ENCODE results near the gene CAMP.
"Not testable (repeated sequence)": the region's sequence is repeated elsewhere in the genome, so short reads cannot be mapped to it uniquely, and the experiment has no call there.

Gene CAMP

DNA sequence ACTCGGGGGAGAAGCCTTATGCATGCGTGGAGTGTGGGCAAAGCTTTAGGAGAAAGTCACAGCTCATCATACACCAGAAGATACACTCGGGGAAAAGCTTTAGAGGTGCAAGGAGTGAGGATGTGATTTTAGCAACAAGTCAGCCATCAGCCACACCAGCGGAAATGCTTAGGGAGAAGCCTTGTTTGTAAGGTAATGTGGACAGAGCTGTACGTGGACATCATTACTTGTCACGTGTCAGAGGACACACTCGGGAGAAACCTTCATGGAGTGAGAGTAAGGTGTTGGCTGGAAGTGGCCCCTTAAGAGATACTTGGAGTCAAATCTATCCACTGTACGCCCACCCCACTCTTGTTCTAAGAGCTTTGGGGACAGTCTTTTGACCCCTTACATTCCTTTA, 46.3 kb downstream of the CAMP start:
- Mint-ChIP-seq H3K9me3 (no peaks in the 10 kb centered on the region), H3K4me1 (peaks cover 51% of the 10 kb centered on the region), H3K36me3 (peaks cover 5% of the 10 kb centered on the region), H3K4me3 (peak overlapping the region; percentile 85), H3K27me3 (no peaks in the 10 kb centered on the region), H3K27ac (peak overlapping the region; percentile 96)

DNA sequence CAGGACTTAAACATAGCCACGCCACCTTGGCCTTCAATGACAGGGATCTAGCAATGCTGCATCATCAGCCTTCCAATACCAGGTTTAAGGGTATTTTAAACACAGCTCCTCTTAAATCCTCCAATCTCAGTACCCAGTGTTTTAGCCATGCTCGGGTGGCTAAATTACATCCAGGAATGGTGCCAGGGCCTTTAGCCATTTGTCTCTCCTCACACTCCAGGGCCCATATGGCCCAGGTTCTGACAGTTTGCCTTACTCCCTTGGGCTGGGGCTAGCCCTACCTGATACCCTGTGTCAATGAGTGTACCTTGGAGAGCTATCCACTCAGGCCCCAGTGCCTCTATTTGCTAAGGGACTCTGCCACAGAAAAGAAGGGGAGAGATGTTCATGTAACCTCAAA, 47.0 kb downstream of the CAMP start:
- Mint-ChIP-seq H3K9me3 (no peaks in the 10 kb centered on the region), H3K27ac (peak overlapping the region; percentile 32), H3K4me1 (peaks cover 51% of the 10 kb centered on the region), H3K4me3 (peak overlapping the region; percentile 34), H3K36me3 (peaks cover 5% of the 10 kb centered on the region), H3K27me3 (no peaks in the 10 kb centered on the region)

DNA sequence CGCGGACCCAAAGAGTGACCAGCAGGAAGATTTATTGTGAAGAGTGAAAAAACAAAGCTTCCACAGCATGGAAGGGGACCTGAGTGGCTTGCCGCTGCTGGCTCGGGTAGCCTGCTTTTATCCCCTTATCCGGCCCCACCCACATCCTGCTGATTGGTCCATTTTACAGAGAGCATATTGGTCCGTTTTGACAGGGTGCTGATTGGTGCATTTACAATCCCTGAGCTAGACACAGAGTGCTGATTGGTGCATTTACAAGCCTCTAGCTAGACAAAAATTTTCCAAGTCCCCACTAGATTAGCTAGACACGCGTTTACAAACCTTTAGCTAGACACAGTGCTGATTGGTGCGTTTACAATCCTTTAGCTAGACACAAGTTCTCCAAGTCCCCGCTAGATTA, 47.9 kb downstream of the CAMP start:
- H3K4me1 Mint-ChIP-seq = peaks cover 51% of the 10 kb centered on the region
- not testable (repeated sequence) for H3K27me3 Mint-ChIP-seq, H3K27ac Mint-ChIP-seq, H3K36me3 Mint-ChIP-seq, H3K4me3 Mint-ChIP-seq, H3K9me3 Mint-ChIP-seq

DNA sequence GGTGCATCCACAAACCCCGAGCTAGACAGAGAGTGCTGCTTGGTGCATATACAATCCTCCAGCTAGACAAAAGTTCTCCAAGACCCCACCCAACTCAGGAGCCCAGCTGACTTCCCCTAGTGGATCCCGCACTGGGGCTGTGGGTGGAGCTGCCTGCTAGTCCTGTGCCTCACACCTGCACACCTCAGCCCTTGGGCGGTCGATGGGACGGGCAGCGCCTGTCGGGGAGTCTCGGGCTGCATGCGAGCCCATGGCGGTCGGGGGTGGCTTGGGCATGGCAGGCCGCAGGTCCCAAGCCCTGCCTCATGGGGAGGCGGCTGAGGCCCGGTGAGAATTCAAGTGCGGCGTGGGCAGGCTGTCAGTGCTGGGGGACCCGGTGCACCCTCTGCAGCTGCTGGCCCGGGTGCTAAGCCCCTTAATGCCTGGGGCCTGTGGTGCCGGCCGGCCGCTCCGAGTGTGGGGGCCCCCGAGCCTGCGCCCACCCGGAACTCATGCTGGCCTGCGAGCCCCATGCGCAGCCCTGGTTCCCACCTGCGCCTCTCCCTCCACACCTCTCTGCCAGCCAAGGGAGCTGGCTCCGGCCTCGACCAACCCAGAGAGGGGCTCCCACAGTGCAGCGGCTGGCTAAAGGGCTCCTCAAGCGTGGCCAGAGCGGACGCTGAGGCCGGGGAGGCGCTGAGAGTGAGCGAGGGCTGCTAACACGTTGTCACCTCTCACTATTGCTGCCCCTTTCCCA, 48.6 kb downstream of the CAMP start:
- no peaks in the 10 kb centered on the region for H3K9me3 Mint-ChIP-seq
- peaks cover 5% of the 10 kb centered on the region for H3K36me3 Mint-ChIP-seq
- H3K4me3 Mint-ChIP-seq = no peak overlapping the region
- no peaks in the 10 kb centered on the region for H3K27me3 Mint-ChIP-seq
- peaks cover 48% of the 10 kb centered on the region for H3K4me1 Mint-ChIP-seq
- H3K27ac Mint-ChIP-seq = no peak overlapping the region

DNA sequence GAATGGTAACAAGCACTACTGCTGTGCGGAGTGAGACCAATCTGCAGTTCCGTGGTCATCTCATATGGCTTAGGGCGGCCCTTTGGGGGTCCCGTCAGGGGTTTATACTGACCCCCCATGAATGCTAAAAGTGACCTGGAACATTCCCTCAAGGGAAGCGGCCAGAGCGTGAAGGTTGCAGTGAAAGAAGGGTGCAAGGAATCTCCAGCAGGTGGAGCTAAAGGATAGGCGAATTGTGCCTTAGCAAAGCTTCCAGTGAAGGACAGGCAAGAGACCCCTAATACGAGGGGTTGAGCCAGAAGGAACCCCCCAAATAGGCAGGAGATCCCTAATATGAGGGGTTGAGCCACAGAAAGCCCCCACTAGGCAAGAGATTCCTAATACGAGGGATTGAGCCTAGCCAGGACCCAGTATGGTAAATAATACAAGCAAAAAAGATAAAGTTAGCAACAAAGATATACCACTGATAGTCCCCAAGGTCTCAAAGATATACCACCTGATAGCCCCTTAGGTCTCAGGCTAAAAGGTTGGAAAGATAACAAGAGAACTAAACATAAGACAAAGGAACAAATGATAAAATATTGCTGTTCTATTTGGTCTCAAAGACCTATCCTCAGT, 50.4 kb downstream of the CAMP start:
- H3K27ac Mint-ChIP-seq = peak overlapping the region; percentile 6
- H3K4me3 Mint-ChIP-seq = no peak overlapping the region
- H3K36me3 Mint-ChIP-seq = peaks cover 5% of the 10 kb centered on the region
- no peaks in the 10 kb centered on the region for H3K9me3 Mint-ChIP-seq
- no peaks in the 10 kb centered on the region for H3K27me3 Mint-ChIP-seq
- peaks cover 31% of the 10 kb centered on the region for H3K4me1 Mint-ChIP-seq

DNA sequence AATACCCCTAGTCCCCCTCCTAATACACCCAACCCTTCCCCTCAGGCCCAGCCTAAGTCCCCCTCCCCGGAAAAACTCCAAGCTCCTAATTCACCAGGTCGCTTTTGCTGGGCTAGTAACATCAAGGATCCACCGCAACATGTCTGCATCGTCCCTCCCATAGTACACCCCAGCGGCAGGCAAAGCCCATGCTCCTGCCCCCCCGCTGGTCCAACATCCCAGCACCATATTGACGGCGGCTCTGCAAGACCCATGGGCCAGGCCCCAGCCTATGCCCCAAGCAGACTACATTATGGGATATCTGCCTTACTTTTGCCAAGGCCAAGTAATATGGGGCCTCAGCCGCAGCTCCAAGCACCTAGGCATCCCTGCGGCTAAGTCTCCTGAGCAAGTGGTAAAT, 51.2 kb downstream of the CAMP start:
- Mint-ChIP-seq H3K9me3 (no peaks in the 10 kb centered on the region), H3K4me1 (peaks cover 24% of the 10 kb centered on the region), H3K27ac (peak overlapping the region; percentile 46)

More for the DNA sequence above, 51.2 kb downstream of the CAMP start:
- no peaks in the 10 kb centered on the region for H3K27me3 Mint-ChIP-seq
- H3K4me3 Mint-ChIP-seq = no peak overlapping the region
- peaks cover 3% of the 10 kb centered on the region for H3K36me3 Mint-ChIP-seq
